Middle frontal gyrus (tissue), 1 donor: ENCODE measurements around the gene KLRC1.
"Not testable (repeated sequence)": the region's sequence is repeated elsewhere in the genome, so short reads cannot be mapped to it uniquely, and the experiment has no call there.

Source experiments
- DNase-seq: peaks from one replicate; pipeline ENCODE4 v3.0.0-alpha.2; 2015; ENCODE audit warnings: low spot score; ENCODE audit errors: extremely low spot score

KLRC1 gene

GRCh38 chr12:10422159-10422558 lies 31.0 kb downstream of the KLRC1 start:
- DNase-seq = not testable (repeated sequence)

- not testable (repeated sequence) for DNase-seq
These were observed 32.8 kb downstream of the KLRC1 start, which contains the start of gene KLRC3 for GRCh38 chr12:10420334-10420733. Gene KLRC3 (minus strand): TSS chr12:10420595. CDS start chr12:10420550, 45 bp downstream.

GRCh38 chr12:10409392-10409791 lies 43.8 kb downstream of the KLRC1 start, which contains the start of gene KLRC4:
Gene KLRC4 (minus strand): TSS chr12:10409757. CDS start chr12:10409575, 182 bp downstream.
- DNase-seq = no peak

- no peak for DNase-seq
These were observed 44.3 kb downstream of the KLRC1 start for GRCh38 chr12:10408842-10409241.

GRCh38 chr12:10406725-10407124 lies 46.5 kb downstream of the KLRC1 start:
- no peak for DNase-seq

GRCh38 chr12:10405294-10405693 lies 47.9 kb downstream of the KLRC1 start:
- DNase-seq = no peak

GRCh38 chr12:10404798-10405197 lies 48.4 kb downstream of the KLRC1 start:
- no peak for DNase-seq

- no peak for DNase-seq
These were observed 52.3 kb downstream of the KLRC1 start for GRCh38 chr12:10400829-10401228.

GRCh38 chr12:10398168-10398567 lies 55.0 kb downstream of the KLRC1 start:
- no peak for DNase-seq

GRCh38 chr12:10397296-10397695 lies 55.9 kb downstream of the KLRC1 start:
- DNase-seq = no peak

GRCh38 chr12:10396176-10396575 lies 57.0 kb downstream of the KLRC1 start:
- not testable (repeated sequence) for DNase-seq
